Measurements from ENCODE around the gene GATM. TPM values are rescaled to one million over a fixed set of nuclear protein-coding genes. Genes with fewer than 3 reads are reported as not detected.
"Not testable (repeated sequence)": the region's sequence is repeated elsewhere in the genome, so short reads cannot be mapped to it uniquely, and the experiment has no call there.

GATM gene
- polyA plus RNA-seq, 1 donor (not counting 4 experiments of a cell fraction or from before 2014, with no cell fraction given) = 0.60 TPM

DNA sequence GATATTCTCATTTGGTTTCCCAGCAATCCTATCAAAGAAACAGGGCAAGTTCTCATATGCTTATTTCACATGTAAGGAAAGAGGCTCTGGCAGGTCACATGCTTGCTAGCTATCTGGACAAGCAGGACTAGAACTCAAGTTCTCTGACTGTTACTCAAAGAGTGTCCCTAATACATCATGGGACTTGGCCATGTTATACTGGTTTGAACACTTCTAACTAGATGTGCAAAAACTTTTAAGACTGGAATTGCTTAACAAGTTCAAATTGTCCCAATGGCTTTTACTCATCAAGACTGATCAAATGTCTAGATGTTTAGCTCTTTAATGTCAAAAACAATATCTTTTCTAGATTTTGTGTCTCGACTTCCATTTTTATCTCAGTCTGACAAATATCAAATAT, 6.8 kb downstream of the GATM start:
- Histone ChIP-seq H3K4me1 (ENCODE audit: control insufficient read depth, extremely low read depth, insufficient read depth, low read length) (no peaks in the 10 kb centered on the region), H3K27me3 (ENCODE audit: control insufficient read depth, extremely low read depth, insufficient read depth, low read length) (peaks cover 13% of the 10 kb centered on the region), H2AFZ (ENCODE audit: control insufficient read depth, low read length) (no peak overlapping the region), H3K9ac (ENCODE audit: control insufficient read depth, extremely low read depth, insufficient read depth, low read length) (no peak overlapping the region), H3K9me3 (ENCODE audit: control insufficient read depth, low read depth, low read length) (no peaks in the 10 kb centered on the region), H3K4me3 (ENCODE audit: control insufficient read depth in 2 of 3, extremely low read depth in 1 of 3, insufficient read depth in 2 of 3, low read depth in 1 of 3, low read length in 3 of 3) (no peak overlapping the region), H3K9me1 (ENCODE audit: control insufficient read depth, extremely low read depth, insufficient read depth, low read length) (no peaks in the 10 kb centered on the region), H3K27ac (ENCODE audit: control insufficient read depth, insufficient read depth, low read length) (no peak overlapping the region), H4K20me1 (ENCODE audit: control insufficient read depth, extremely low read depth, insufficient read depth, low read length) (no peaks in the 10 kb centered on the region), H3K79me2 (ENCODE audit: control insufficient read depth, insufficient read depth, low read length) (no peaks in the 10 kb centered on the region), H3K36me3 (ENCODE audit: control insufficient read depth in 2 of 2, extremely low read depth in 1 of 2, insufficient read depth in 2 of 2, low read length in 2 of 2) (no peaks in the 10 kb centered on the region), H3K4me2 (ENCODE audit: control insufficient read depth, extremely low read depth, insufficient read depth, low read depth, low read length) (no peak overlapping the region)
- dilution Hi-C loops (cut with MboI; ENCODE audit: extremely low pct_ligation_motif_present, low sequenced_read_pairs) = no loop called here
- FAIRE-seq (no peak), DNase-seq (ENCODE audit: low read depth, low spot score) (no peak)
- TF ChIP-seq, protein P1, sequence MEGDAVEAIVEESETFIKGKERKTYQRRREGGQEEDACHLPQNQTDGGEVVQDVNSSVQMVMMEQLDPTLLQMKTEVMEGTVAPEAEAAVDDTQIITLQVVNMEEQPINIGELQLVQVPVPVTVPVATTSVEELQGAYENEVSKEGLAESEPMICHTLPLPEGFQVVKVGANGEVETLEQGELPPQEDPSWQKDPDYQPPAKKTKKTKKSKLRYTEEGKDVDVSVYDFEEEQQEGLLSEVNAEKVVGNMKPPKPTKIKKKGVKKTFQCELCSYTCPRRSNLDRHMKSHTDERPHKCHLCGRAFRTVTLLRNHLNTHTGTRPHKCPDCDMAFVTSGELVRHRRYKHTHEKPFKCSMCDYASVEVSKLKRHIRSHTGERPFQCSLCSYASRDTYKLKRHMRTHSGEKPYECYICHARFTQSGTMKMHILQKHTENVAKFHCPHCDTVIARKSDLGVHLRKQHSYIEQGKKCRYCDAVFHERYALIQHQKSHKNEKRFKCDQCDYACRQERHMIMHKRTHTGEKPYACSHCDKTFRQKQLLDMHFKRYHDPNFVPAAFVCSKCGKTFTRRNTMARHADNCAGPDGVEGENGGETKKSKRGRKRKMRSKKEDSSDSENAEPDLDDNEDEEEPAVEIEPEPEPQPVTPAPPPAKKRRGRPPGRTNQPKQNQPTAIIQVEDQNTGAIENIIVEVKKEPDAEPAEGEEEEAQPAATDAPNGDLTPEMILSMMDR (optimal IDR thresholded peaks at IDR 0.05 in 1 of 3, IDR thresholded peaks at IDR 0.05 in 1 of 3, conservative IDR thresholded peaks at IDR 0.05 in 1 of 3; ENCODE audit: extremely low read depth in 1 of 3, insufficient read depth in 2 of 3, low read length in 3 of 3) = no peak
- TF ChIP-seq EZH2 (IDR thresholded peaks at IDR 0.05; ENCODE audit: low read length) = no peak

DNA sequence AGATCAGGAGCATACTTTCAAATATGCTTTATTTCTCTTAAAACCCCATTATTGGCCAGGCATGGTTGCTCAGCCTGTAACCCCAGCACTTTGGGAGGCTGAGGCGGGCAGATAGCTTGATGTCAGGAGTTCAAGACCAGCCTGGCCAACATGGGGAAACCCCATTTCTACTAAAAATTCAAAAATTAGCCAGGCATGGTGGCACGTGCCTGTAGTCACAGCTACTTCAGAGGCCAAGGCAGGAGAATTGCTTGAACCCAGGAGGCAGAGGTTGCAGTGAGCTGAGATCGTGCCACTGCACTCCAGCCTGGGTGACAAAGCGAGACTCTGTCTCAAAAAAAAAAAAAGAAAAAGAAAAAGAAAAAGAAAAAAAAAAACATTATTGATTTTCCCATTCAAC, 8.3 kb downstream of the GATM start:
- H3K27ac ChIP-seq (ENCODE audit: control insufficient read depth, insufficient read depth, low read length); H3K9me3 ChIP-seq (ENCODE audit: control insufficient read depth, low read depth, low read length); H3K9ac ChIP-seq (ENCODE audit: control insufficient read depth, extremely low read depth, insufficient read depth, low read length); DNase-seq (ENCODE audit: low read depth, low spot score); H3K4me2 ChIP-seq (ENCODE audit: control insufficient read depth, extremely low read depth, insufficient read depth, low read depth, low read length); H3K9me1 ChIP-seq (ENCODE audit: control insufficient read depth, extremely low read depth, insufficient read depth, low read length); H3K4me1 ChIP-seq (ENCODE audit: control insufficient read depth, extremely low read depth, insufficient read depth, low read length); H3K27me3 ChIP-seq (ENCODE audit: control insufficient read depth, extremely low read depth, insufficient read depth, low read length); FAIRE-seq; H3K36me3 ChIP-seq (ENCODE audit: control insufficient read depth in 2 of 2, extremely low read depth in 1 of 2, insufficient read depth in 2 of 2, low read length in 2 of 2); H3K4me3 ChIP-seq (ENCODE audit: control insufficient read depth in 2 of 3, extremely low read depth in 1 of 3, insufficient read depth in 2 of 3, low read depth in 1 of 3, low read length in 3 of 3); H4K20me1 ChIP-seq (ENCODE audit: control insufficient read depth, extremely low read depth, insufficient read depth, low read length); H2AFZ ChIP-seq (ENCODE audit: control insufficient read depth, low read length); H3K79me2 ChIP-seq (ENCODE audit: control insufficient read depth, insufficient read depth, low read length); dilution Hi-C loops (cut with MboI; ENCODE audit: extremely low pct_ligation_motif_present, low sequenced_read_pairs): not testable (repeated sequence)

DNA sequence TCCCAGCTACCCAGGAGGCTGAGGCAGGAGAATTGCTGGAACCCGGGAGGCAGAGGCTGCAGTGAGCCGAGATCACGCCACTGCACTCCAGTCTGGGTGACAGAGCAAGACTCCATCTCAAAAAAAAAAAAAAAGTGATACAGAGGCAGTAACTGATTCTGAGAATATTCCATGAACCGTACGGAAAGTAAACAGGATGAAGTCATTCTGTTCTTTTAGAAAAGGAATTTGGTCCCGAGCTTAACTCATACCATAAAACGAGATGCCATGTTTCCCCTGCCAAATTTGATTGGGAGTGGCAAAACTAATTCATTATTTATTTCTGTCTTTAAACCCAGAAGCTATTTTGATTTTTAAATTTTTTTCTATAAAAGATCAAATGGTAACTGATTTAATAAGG, 11.1 kb downstream of the GATM start:
- H2AFZ ChIP-seq (ENCODE audit: control insufficient read depth, low read length); H3K9me1 ChIP-seq (ENCODE audit: control insufficient read depth, extremely low read depth, insufficient read depth, low read length); H3K9me3 ChIP-seq (ENCODE audit: control insufficient read depth, low read depth, low read length); H3K4me3 ChIP-seq (ENCODE audit: control insufficient read depth in 2 of 3, extremely low read depth in 1 of 3, insufficient read depth in 2 of 3, low read depth in 1 of 3, low read length in 3 of 3); H3K27me3 ChIP-seq (ENCODE audit: control insufficient read depth, extremely low read depth, insufficient read depth, low read length); H3K4me2 ChIP-seq (ENCODE audit: control insufficient read depth, extremely low read depth, insufficient read depth, low read depth, low read length); H4K20me1 ChIP-seq (ENCODE audit: control insufficient read depth, extremely low read depth, insufficient read depth, low read length); H3K27ac ChIP-seq (ENCODE audit: control insufficient read depth, insufficient read depth, low read length); H3K79me2 ChIP-seq (ENCODE audit: control insufficient read depth, insufficient read depth, low read length); H3K4me1 ChIP-seq (ENCODE audit: control insufficient read depth, extremely low read depth, insufficient read depth, low read length); FAIRE-seq; H3K9ac ChIP-seq (ENCODE audit: control insufficient read depth, extremely low read depth, insufficient read depth, low read length); H3K36me3 ChIP-seq (ENCODE audit: control insufficient read depth in 2 of 2, extremely low read depth in 1 of 2, insufficient read depth in 2 of 2, low read length in 2 of 2); dilution Hi-C loops (cut with MboI; ENCODE audit: extremely low pct_ligation_motif_present, low sequenced_read_pairs); DNase-seq (ENCODE audit: low read depth, low spot score): not testable (repeated sequence)
